ENCODE results near the gene TSGA10IP.

GRCh38 chr11:65960824-65961266, 15.6 kb downstream of the TSGA10IP start:
- TF ChIP-seq POLR2A (IDR thresholded peaks at IDR 0.05; ENCODE audit: low read length) (no peak), GATA1 (IDR thresholded peaks at IDR 0.05; ENCODE audit: low read depth, low read length) (no peak)
